SK-N-SH (cell line): ENCODE measurements around the gene WDR35.

ENCODE experiments used
- CHD2 ChIP-seq: fragments of 150-350 bp; IDR thresholded peaks from 2 replicates; pipeline ENCODE4 v1.6.1; 2018; ENCODE audit warnings: low read length; ENCODE audit not compliant: partially characterized antibody
- CTCF ChIP-seq: fragments of 200-600 bp; sonication (generic); IDR thresholded peaks from 2 replicates; pipeline ENCODE4 v1.6.1; 2017; ENCODE audit warnings: antibody characterized with exemption, mild to moderate bottlenecking, moderate library complexity
- GATA2 ChIP-seq: sonication (generic); formaldehyde crosslinking; IDR thresholded peaks from 2 replicates; pipeline ENCODE4 v1.5.0; 2020; ENCODE audit warnings: mild to moderate bottlenecking, missing genetic modification reagents
- IRF3 ChIP-seq: fragments of 150-350 bp; IDR thresholded peaks from 2 replicates; pipeline ENCODE4 v1.6.1; 2016; ENCODE audit warnings: mild to moderate bottlenecking, low read depth, low read length
- MAX ChIP-seq: IDR thresholded peaks from 2 replicates; pipeline ENCODE4 v1.4.0; 2012; ENCODE audit warnings: low read depth
- RAD21 ChIP-seq: IDR thresholded peaks from 2 replicates; pipeline ENCODE4 v1.6.1; 2012; ENCODE audit warnings: mild to moderate bottlenecking, low read length
- TAF1 ChIP-seq: IDR thresholded peaks from 2 replicates; pipeline ENCODE4 v1.6.1; 2012; ENCODE audit warnings: low read depth, mild to moderate bottlenecking, low read length, moderate library complexity, borderline replicate concordance
- USF2 ChIP-seq: fragments of 150-350 bp; IDR thresholded peaks from 2 replicates; pipeline ENCODE4 v1.6.1; 2017; ENCODE audit warnings: antibody characterized with exemption, low read length, low read depth, borderline replicate concordance

- TF ChIP-seq CTCF = no peak
- no peak for TF ChIP-seq IRF3
- TF ChIP-seq GATA2 (CRISPR knock-in tag) = no peak
- TF ChIP-seq USF2 = no peak
- no peak for TF ChIP-seq TAF1
- no peak for TF ChIP-seq CHD2
- no peak for TF ChIP-seq RAD21
- no peak for TF ChIP-seq MAX
These were observed 128.1 kb downstream of the WDR35 start for GRCh38 chr2:19861813-19862212.
